Peyer's patch (tissue), 4 donors: ENCODE measurements around the gene SH3BGRL3. TPM values are rescaled to one million over a fixed set of nuclear protein-coding genes. Genes with fewer than 3 reads are reported as not detected.
"Not testable (repeated sequence)": the region's sequence is repeated elsewhere in the genome, so short reads cannot be mapped to it uniquely, and the experiment has no call there.

Experiments used
- DNase-seq, 3 donors: peaks; one replicate each; pipeline ENCODE4 v3.0.0-alpha.2; 2017 to 2019
- H3K27ac ChIP-seq, 4 donors: fragments of 200-600 bp; sonication (generic); one replicate each; pipeline ENCODE4 v1.5.1; 2016 to 2019
- H3K27me3 ChIP-seq, 2 donors: fragments of 200-600 bp; sonication (generic); one replicate each; pipeline ENCODE4 v1.5.1; 2019
- H3K36me3 ChIP-seq, 3 donors: fragments of 200-600 bp; sonication (generic); one replicate each; pipeline ENCODE4 v1.5.1; 2016 to 2019
- H3K4me1 ChIP-seq, 4 donors: fragments of 200-600 bp; sonication (generic); one replicate each; pipeline ENCODE4 v1.5.1; 2016 to 2019
- H3K4me3 ChIP-seq, 4 donors: fragments of 200-600 bp; sonication (generic); 1 replicate in 3 of 4; 2 replicates in 1 of 4; pipeline ENCODE4 v1.5.1; 2016 to 2019; ENCODE audit warnings: mild to moderate bottlenecking in 1 of 4
- H3K9me3 ChIP-seq, 4 donors: fragments of 200-600 bp; sonication (generic); one replicate each; pipeline ENCODE4 v1.5.1; 2016 to 2019; ENCODE audit warnings: mild to moderate bottlenecking in 1 of 4
- CTCF ChIP-seq, 6 experiments: fragments of 450-650 bp in 4 of 6; fragments of 200-600 bp in 2 of 6; sonication (generic) in 1 of 6; IDR thresholded peaks; one replicate each; pipeline ENCODE4 v1.5.1; 2017 to 2019; ENCODE audit warnings: antibody characterized with exemption in 6 of 6, mild to moderate bottlenecking in 3 of 6, moderate library complexity in 1 of 6
- POLR2A ChIP-seq, 2 donors: fragments of 450-650 bp; IDR thresholded peaks; one replicate each; pipeline ENCODE4 v1.5.1; 2017; ENCODE audit warnings: antibody characterized with exemption in 2 of 2, mild to moderate bottlenecking in 2 of 2, moderate library complexity in 2 of 2
- total RNA-seq, 4 donors: library from RNA; depleted of rRNA; stranded (reverse); fragments of >200 nt; gene quantifications; one replicate each; pipeline ENCODE4 v1.1.0, GENCODE V29; 2016

SH3BGRL3 gene
- total RNA-seq, 4 donors from 2014 or later = 62.7 to 91.8 (median 89.6) TPM

DNA sequence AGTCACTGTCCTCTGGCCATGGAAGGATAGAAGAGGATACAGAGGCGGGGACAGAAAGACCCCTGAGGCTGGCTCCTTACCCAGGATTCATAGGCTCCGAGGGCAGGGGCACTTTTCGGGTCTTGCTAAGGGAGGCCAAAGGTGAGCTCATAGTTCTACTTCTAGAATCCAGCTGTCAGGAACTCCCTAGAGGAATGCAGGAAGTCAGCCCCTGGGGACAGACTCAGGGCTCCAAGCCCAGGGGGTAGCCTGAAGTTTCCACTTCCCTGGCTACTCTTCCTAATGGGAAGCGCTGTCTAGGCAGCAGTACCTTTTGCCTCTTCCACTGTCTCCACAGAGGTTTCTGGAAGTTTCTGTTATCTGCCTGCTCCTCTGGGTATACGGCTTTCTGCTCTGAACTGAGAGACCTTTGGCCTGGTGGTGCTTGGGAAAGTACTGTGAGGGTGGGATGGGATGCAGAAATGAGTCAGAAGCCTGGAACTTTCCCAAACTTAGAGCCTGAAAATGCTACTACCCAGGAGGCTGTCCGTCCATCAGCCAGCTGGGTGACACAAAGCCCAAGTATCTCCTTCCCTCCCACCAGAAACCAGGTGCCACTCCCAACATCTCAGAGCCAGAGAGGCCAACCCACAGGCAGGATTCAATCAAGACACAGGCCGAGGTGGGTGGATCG lies 23.0 kb downstream of the SH3BGRL3 start:
- peaks cover 0 to 14% (median 3%) of the 10 kb centered on the region in 4 donors for H3K4me1 ChIP-seq
- no peaks in the 10 kb centered on the region for H3K9me3 ChIP-seq
- DNase-seq = no peak
- H3K27ac ChIP-seq = no peak overlapping the region
- TF ChIP-seq CTCF (IDR thresholded peaks at IDR 0.05) (no peak), POLR2A (IDR thresholded peaks at IDR 0.05) (no peak)
- no peaks in the 10 kb centered on the region for H3K27me3 ChIP-seq
- no peak overlapping the region for H3K4me3 ChIP-seq
- H3K36me3 ChIP-seq = no peaks in the 10 kb centered on the region

DNA sequence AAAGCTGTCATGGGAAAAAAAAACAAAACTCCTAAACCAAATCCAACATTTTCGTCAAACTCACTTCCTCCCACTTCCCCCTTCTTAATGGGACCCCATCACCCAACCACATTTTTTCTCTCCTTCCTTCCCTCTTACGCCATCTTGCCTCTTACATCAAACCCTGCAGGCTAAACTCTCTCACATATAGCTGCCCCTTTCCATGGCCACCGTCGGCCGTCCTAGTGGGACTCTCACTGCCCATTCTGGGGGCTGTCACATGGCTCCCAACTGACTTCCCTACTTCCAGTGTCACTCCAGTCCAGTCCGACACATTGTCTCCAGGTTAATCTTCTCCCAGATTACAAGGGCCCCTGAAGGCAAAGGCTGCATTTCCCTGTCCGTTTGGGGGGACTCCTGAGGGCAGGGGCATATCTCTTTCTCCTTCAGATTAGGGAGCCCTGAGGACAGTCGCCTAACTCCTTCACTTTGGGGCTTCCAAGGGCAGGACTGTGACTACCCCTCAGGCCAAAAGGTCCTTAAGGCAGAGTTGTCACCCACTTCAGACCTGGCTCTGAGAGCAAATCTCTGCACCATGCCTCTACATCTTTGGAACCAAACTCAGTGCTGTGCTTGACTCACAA lies 25.9 kb downstream of the SH3BGRL3 start:
- H3K4me1 ChIP-seq = peaks cover 0 to 14% (median 3%) of the 10 kb centered on the region in 4 donors
- peak overlapping the region; percentile 56 to 71 (median 58) for H3K4me3 ChIP-seq
- H3K27ac ChIP-seq = peak overlapping the region in 2 of 4 donors; percentile 21 to 67
- no peaks in the 10 kb centered on the region for H3K36me3 ChIP-seq
- no peak for TF ChIP-seq CTCF (IDR thresholded peaks at IDR 0.05)
- no peak for TF ChIP-seq POLR2A (IDR thresholded peaks at IDR 0.05)
- H3K9me3 ChIP-seq = no peaks in the 10 kb centered on the region
- no peak for DNase-seq
- no peaks in the 10 kb centered on the region for H3K27me3 ChIP-seq

DNA sequence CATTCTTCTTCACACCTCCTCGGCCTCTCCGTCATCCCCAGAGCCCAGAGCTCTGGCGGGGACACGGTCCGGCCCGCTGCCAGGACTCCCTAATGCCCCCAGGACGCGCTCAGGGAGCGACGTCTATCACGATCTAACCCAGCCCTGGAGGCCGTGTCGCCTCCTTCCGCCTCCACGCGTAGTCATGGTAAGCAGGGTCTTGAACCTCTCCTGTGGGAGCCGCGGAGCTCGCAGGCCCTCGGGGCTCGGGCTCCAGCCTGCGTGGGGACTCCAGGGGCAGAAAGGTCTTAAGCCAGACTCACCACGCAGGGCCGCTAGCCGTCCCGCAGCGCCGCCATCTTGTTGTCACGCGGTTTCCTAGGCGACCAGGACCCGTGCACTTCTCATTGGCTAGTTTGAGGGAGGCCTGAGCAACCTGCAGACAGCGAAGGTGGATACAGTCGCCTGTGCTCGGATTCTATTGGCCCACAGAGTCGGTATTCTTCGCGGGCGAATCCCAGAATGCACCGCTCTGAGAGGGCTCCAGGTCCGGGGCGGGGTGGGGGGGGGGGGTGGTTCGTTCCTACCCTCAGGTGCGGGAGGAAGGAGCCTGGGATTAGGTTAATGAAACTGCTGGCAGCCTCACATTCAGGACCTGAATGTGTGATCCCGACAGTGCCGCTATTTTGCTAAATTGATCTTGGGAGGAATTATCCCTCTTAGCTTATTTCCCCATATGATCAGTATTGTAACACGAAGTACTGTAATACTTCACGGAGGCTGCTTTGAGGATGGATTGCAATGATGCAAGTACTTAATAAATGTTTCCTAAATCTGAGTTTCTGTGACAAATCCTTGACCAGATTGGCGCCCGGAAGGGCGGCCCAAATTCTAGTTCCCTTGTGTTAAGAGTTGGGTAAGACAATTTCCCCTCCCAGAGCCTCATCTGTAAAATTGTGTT lies 26.7 kb downstream of the SH3BGRL3 start, which contains the start of gene UBXN11:
UBXN11 (minus strand) TSS at position 347 of the 940 bp plus-strand sequence. CDS start 3,753 bp downstream, outside the sequence.
- H3K4me3 ChIP-seq = peak within 1 kb of the TSS; percentile 56 to 71 (median 58)
- H3K4me1 ChIP-seq = peaks cover 0 to 14% (median 3%) of the 10 kb centered on the region in 4 donors
- peak within 1 kb of the TSS; percentile 44 to 67 (median 57) for H3K27ac ChIP-seq
- no peaks in the 10 kb centered on the region for H3K36me3 ChIP-seq
- no peak for TF ChIP-seq POLR2A (IDR thresholded peaks at IDR 0.05)
- no peak for TF ChIP-seq CTCF (IDR thresholded peaks at IDR 0.05)
- no peaks in the 10 kb centered on the region for H3K27me3 ChIP-seq
- no peaks in the 10 kb centered on the region for H3K9me3 ChIP-seq
- peak; percentile 93 to 98 (median 96) for DNase-seq

GRCh38 chr1:26307363-26307781 lies 27.5 kb downstream of the SH3BGRL3 start:
- Histone ChIP-seq H3K36me3 (no peaks in the 10 kb centered on the region), H3K27me3 (no peaks in the 10 kb centered on the region), H3K4me3 (peak overlapping the region in 2 of 4 donors; percentile 58 to 71), H3K4me1 (peaks cover 0 to 14% (median 3%) of the 10 kb centered on the region in 4 donors), H3K27ac (peak overlapping the region; percentile 44 to 67 (median 57)), H3K9me3 (no peaks in the 10 kb centered on the region)
- TF ChIP-seq CTCF (IDR thresholded peaks at IDR 0.05) (no peak), POLR2A (IDR thresholded peaks at IDR 0.05) (no peak)
- no peak for DNase-seq

- not testable (repeated sequence) for H3K36me3 ChIP-seq, H3K9me3 ChIP-seq, DNase-seq, H3K27me3 ChIP-seq, H3K4me3 ChIP-seq
- H3K27ac ChIP-seq = peak overlapping the region in 2 of 4 donors; percentile 52 to 67
- H3K4me1 ChIP-seq = peaks cover 0 to 14% (median 3%) of the 10 kb centered on the region in 4 donors
These were observed 28.3 kb downstream of the SH3BGRL3 start for GRCh38 chr1:26307966-26308899.
